SK-N-SH treated with all-trans-retinoic acid at 6 μM for 48 hours (cell line): ENCODE data around the gene PRDM11.
"Not testable (repeated sequence)": the region's sequence is repeated elsewhere in the genome, so short reads cannot be mapped to it uniquely, and the experiment has no call there.

Experiments used
- ATAC-seq: fragments of 200-7000 bp; cut with Tn5 transposase; 3 replicates; pipeline ENCODE4 v1.9.1; 2020; ENCODE audit warnings: mild to moderate bottlenecking, moderate library complexity
- ARNTL ChIP-seq: fragments of 450-650 bp; formaldehyde crosslinking; IDR thresholded peaks from 2 replicates; pipeline ENCODE4 v1.5.0; 2020; ENCODE audit warnings: low read depth, mild to moderate bottlenecking, moderate library complexity, borderline replicate concordance
- BACH2 ChIP-seq: fragments of 250-450 bp; sonication (Bioruptor Pico); IDR thresholded peaks from 2 replicates; pipeline ENCODE4 v1.9.0; 2021; ENCODE audit warnings: mild to moderate bottlenecking, borderline replicate concordance
- CREB5 ChIP-seq: fragments of 250-450 bp; sonication (Bioruptor Pico); IDR thresholded peaks from 2 replicates; pipeline ENCODE4 v1.5.1; 2020; ENCODE audit warnings: low read depth, mild to moderate bottlenecking, moderate library complexity
- CSDC2 ChIP-seq: fragments of 250-450 bp; sonication (Bioruptor Pico); IDR thresholded peaks from 2 replicates; pipeline ENCODE4 v1.5.0; 2020; ENCODE audit warnings: mild to moderate bottlenecking, moderate library complexity
- ESRRG ChIP-seq: fragments of 250-450 bp; sonication (Bioruptor Pico); IDR thresholded peaks from 2 replicates; pipeline ENCODE4 v1.6.1; 2021; ENCODE audit warnings: mild to moderate bottlenecking
- GLIS3 ChIP-seq: fragments of 250-450 bp; sonication (Bioruptor Pico); IDR thresholded peaks from 2 replicates; pipeline ENCODE4 v1.5.0; 2020; ENCODE audit warnings: mild to moderate bottlenecking, moderate library complexity
- ISL1 ChIP-seq: fragments of 250-450 bp; sonication (Bioruptor Pico); IDR thresholded peaks from 2 replicates; pipeline ENCODE4 v2.1.2; 2022; ENCODE audit warnings: mild to moderate bottlenecking, moderate library complexity
- PPARA ChIP-seq: fragments of 250-450 bp; sonication (Bioruptor Pico); IDR thresholded peaks from 2 replicates; pipeline ENCODE4 v1.5.0; 2020; ENCODE audit warnings: mild to moderate bottlenecking, borderline replicate concordance
- RARB ChIP-seq: fragments of 250-450 bp; sonication (Bioruptor Pico); IDR thresholded peaks from 2 replicates; pipeline ENCODE4 v1.8.0; 2021; ENCODE audit warnings: mild to moderate bottlenecking, moderate library complexity
- SNAI2 ChIP-seq: fragments of 250-450 bp; sonication (Bioruptor Pico); IDR thresholded peaks from 2 replicates; pipeline ENCODE4 v1.5.0; 2020; ENCODE audit warnings: mild to moderate bottlenecking, moderate library complexity
- TOX ChIP-seq: fragments of 250-450 bp; sonication (Bioruptor Pico); IDR thresholded peaks from 2 replicates; pipeline ENCODE4 v1.8.0; 2021; ENCODE audit warnings: mild to moderate bottlenecking, moderate library complexity, borderline replicate concordance
- ZC3H10 ChIP-seq: fragments of 250-450 bp; sonication (Bioruptor Pico); IDR thresholded peaks from 2 replicates; pipeline ENCODE4 v1.5.1; 2021; ENCODE audit warnings: mild to moderate bottlenecking, moderate library complexity
- ZFP30 ChIP-seq: fragments of 450-650 bp; formaldehyde crosslinking; IDR thresholded peaks from 2 replicates; pipeline ENCODE4 v1.5.0; 2022; ENCODE audit warnings: mild to moderate bottlenecking, moderate library complexity
- ZNF565 ChIP-seq: fragments of 450-650 bp; formaldehyde crosslinking; conservative IDR thresholded peaks from 2 replicates; pipeline ENCODE4 v1.5.0; 2020; ENCODE audit warnings: low read depth, mild to moderate bottlenecking, moderate library complexity
- ZNF8 ChIP-seq: fragments of 450-650 bp; formaldehyde crosslinking; IDR thresholded peaks from 2 replicates; pipeline ENCODE4 v1.5.0; 2020; ENCODE audit warnings: mild to moderate bottlenecking, moderate library complexity
- TF ChIP-seq, protein P1 (sequence below): fragments of 250-450 bp; sonication (Bioruptor Pico); IDR thresholded peaks from 2 replicates; pipeline ENCODE4 v1.5.0; 2020; ENCODE audit warnings: mild to moderate bottlenecking, moderate library complexity
- TF ChIP-seq, protein P2 (sequence below): fragments of 250-450 bp; sonication (Bioruptor Pico); IDR thresholded peaks from 2 replicates; pipeline ENCODE4 v1.8.0; 2021; ENCODE audit warnings: low read depth, mild to moderate bottlenecking, moderate library complexity, borderline replicate concordance
- TF ChIP-seq, protein P3 (sequence below): fragments of 250-450 bp; sonication (Bioruptor Pico); IDR thresholded peaks from 2 replicates; pipeline ENCODE4 v1.8.0; 2020; ENCODE audit warnings: mild to moderate bottlenecking, moderate library complexity, borderline replicate concordance

Gene PRDM11

GRCh38 chr11:45248501-45249011 lies 102.1 kb downstream of the PRDM11 start:
- ATAC-seq = no peak
- TF ChIP-seq CSDC2 (CRISPR knock-in tag) = no peak
- no peak for TF ChIP-seq PPARA
- no peak for TF ChIP-seq CREB5 (CRISPR knock-in tag)
- TF ChIP-seq ZNF8 (CRISPR knock-in tag) = no peak
- no peak for TF ChIP-seq RARB (CRISPR knock-in tag)
- TF ChIP-seq, protein P1, sequence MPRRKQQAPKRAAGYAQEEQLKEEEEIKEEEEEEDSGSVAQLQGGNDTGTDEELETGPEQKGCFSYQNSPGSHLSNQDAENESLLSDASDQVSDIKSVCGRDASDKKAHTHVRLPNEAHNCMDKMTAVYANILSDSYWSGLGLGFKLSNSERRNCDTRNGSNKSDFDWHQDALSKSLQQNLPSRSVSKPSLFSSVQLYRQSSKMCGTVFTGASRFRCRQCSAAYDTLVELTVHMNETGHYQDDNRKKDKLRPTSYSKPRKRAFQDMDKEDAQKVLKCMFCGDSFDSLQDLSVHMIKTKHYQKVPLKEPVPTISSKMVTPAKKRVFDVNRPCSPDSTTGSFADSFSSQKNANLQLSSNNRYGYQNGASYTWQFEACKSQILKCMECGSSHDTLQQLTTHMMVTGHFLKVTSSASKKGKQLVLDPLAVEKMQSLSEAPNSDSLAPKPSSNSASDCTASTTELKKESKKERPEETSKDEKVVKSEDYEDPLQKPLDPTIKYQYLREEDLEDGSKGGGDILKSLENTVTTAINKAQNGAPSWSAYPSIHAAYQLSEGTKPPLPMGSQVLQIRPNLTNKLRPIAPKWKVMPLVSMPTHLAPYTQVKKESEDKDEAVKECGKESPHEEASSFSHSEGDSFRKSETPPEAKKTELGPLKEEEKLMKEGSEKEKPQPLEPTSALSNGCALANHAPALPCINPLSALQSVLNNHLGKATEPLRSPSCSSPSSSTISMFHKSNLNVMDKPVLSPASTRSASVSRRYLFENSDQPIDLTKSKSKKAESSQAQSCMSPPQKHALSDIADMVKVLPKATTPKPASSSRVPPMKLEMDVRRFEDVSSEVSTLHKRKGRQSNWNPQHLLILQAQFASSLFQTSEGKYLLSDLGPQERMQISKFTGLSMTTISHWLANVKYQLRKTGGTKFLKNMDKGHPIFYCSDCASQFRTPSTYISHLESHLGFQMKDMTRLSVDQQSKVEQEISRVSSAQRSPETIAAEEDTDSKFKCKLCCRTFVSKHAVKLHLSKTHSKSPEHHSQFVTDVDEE (CRISPR knock-in tag) = no peak
- TF ChIP-seq TOX (CRISPR knock-in tag) = no peak
- TF ChIP-seq ISL1 (CRISPR knock-in tag) = no peak
- no peak for TF ChIP-seq SNAI2 (CRISPR knock-in tag)
- TF ChIP-seq ZFP30 = no peak
- no peak for TF ChIP-seq BACH2
- no peak for TF ChIP-seq ESRRG (CRISPR knock-in tag)
- no peak for TF ChIP-seq ZNF565 (CRISPR knock-in tag)

DNA sequence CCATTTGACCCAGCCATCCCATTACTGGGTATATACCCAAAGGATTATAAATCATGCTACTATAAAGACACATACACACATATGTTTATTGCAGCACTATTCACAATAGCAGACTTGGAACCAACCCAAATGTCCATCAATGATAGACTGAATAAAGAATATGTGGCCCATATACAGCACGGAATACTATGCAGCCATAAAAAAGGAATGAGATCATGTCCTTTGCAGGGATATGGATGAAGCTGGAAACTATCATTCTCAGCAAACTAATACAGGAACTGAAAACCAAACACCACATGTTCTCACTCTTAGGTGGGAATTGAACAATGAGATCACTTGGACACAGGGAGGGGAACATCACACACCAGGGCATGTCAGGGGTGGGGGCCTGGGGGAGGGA lies 102.9 kb downstream of the PRDM11 start:
- not testable (repeated sequence) for ATAC-seq

DNA sequence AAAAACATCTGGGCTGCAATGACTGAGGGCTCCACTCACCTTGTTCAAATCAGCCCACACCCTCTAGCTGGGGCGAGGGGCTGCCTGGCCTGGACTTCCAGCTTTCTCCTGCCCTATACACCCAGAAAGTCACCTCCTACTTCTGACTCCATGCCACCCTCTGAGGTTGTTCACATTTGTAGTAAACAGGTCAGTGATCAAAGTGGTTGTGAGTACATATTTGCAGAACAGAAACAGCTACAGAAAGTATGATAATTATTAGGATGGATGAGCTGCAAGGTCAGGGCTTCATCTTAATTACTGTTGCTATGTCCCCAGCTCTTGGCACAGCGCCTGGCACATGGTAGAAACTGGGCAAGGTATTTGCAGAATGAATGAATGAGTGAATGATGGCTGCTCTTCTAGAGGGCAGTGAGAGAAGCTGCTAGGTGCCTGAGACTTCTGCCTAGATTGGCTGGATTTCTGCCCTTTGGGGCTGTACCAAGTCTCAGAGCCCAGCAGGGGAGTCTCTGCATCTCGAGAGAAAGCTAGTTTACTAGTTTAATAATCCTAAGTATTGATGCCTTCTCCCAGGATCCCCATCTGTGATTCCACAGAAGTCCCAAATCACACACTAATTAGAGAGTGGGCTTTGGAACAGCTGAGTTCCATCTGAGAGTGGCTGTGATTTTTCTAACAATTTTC lies 103.7 kb downstream of the PRDM11 start:
- TF ChIP-seq TOX (CRISPR knock-in tag) (no peak), SNAI2 (CRISPR knock-in tag) (no peak), ZNF565 (CRISPR knock-in tag) (no peak), ARNTL (CRISPR knock-in tag) (no peak), RARB (CRISPR knock-in tag) (no peak), ISL1 (CRISPR knock-in tag) (no peak), ZFP30 (no peak), ZC3H10 (CRISPR knock-in tag) (no peak), ESRRG (CRISPR knock-in tag) (no peak), GLIS3 (CRISPR knock-in tag) (no peak), PPARA (no peak)
- TF ChIP-seq, protein P2, sequence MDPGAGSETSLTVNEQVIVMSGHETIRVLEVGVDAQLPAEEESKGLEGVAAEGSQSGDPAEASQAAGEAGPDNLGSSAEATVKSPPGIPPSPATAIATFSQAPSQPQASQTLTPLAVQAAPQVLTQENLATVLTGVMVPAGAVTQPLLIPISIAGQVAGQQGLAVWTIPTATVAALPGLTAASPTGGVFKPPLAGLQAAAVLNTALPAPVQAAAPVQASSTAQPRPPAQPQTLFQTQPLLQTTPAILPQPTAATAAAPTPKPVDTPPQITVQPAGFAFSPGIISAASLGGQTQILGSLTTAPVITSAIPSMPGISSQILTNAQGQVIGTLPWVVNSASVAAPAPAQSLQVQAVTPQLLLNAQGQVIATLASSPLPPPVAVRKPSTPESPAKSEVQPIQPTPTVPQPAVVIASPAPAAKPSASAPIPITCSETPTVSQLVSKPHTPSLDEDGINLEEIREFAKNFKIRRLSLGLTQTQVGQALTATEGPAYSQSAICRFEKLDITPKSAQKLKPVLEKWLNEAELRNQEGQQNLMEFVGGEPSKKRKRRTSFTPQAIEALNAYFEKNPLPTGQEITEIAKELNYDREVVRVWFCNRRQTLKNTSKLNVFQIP (CRISPR knock-in tag) = no peak
- TF ChIP-seq, protein P1 (CRISPR knock-in tag) = no peak
- TF ChIP-seq, protein P3, sequence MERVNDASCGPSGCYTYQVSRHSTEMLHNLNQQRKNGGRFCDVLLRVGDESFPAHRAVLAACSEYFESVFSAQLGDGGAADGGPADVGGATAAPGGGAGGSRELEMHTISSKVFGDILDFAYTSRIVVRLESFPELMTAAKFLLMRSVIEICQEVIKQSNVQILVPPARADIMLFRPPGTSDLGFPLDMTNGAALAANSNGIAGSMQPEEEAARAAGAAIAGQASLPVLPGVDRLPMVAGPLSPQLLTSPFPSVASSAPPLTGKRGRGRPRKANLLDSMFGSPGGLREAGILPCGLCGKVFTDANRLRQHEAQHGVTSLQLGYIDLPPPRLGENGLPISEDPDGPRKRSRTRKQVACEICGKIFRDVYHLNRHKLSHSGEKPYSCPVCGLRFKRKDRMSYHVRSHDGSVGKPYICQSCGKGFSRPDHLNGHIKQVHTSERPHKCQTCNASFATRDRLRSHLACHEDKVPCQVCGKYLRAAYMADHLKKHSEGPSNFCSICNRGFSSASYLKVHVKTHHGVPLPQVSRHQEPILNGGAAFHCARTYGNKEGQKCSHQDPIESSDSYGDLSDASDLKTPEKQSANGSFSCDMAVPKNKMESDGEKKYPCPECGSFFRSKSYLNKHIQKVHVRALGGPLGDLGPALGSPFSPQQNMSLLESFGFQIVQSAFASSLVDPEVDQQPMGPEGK (CRISPR knock-in tag) = no peak
- ATAC-seq = no peak
